Measurements from ENCODE around the gene TRIM69.
"Not testable (repeated sequence)": the region's sequence is repeated elsewhere in the genome, so short reads cannot be mapped to it uniquely, and the experiment has no call there.

TRIM69 gene

DNA sequence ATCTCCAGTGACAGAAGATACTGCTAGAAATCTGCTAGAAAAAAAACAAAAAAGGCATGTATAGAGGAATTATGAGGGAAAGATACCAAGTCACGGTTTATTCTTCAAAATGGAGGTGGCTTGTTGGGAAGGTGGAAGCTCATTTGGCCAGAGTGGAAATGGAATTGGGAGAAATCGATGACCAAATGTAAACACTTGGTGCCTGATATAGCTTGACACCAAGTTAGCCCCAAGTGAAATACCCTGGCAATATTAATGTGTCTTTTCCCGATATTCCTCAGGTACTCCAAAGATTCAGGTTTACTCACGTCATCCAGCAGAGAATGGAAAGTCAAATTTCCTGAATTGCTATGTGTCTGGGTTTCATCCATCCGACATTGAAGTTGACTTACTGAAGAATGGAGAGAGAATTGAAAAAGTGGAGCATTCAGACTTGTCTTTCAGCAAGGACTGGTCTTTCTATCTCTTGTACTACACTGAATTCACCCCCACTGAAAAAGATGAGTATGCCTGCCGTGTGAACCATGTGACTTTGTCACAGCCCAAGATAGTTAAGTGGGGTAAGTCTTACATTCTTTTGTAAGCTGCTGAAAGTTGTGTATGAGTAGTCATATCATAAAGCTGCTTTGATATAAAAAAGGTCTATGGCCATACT lies 21.1 kb upstream of the TRIM69 start:
- no peak for DNase-seq (ENCODE audit: extremely low spot score, insufficient read length, low read depth)
- no peak for FAIRE-seq

- DNase-seq (ENCODE audit: extremely low spot score, insufficient read length, low read depth) (no peak), FAIRE-seq (no peak)
Measured at GRCh38 chr15:44715797-44716334, 20.5 kb upstream of the TRIM69 start.

- FAIRE-seq (no peak), DNase-seq (ENCODE audit: extremely low spot score, insufficient read length, low read depth) (no peak)
Measured at GRCh38 chr15:44716983-44717602, 19.2 kb upstream of the TRIM69 start.

GRCh38 chr15:44718180-44718926 lies 18.0 kb upstream of the TRIM69 start:
- FAIRE-seq, result no peak
- DNase-seq (ENCODE audit: extremely low spot score, insufficient read length, low read depth), result no peak

DNA sequence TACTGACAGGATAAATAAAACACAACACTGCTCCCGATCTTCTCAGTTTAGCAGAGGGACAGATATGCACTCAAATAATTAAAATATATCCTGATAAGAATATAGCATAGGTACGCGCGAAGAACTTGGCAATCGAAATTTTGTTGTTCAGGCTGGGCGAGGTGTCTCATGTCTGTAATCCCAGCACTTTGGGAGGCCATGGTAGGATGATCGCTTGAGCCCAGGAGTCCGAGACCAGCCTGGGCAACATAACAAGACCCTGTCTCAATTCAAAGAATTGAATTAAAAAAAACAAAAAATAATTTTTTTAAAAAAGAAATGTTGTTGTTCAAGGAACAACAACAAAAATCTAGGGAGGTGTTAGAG lies 17.4 kb upstream of the TRIM69 start:
- FAIRE-seq, result no peak
- DNase-seq (ENCODE audit: extremely low spot score, insufficient read length, low read depth), result no peak

GRCh38 chr15:44719293-44719999 lies 16.9 kb upstream of the TRIM69 start:
- peak; percentile 94 for FAIRE-seq
- DNase-seq (ENCODE audit: extremely low spot score, insufficient read length, low read depth), result no peak

GRCh38 chr15:44720000-44720435 lies 16.3 kb upstream of the TRIM69 start:
- DNase-seq (ENCODE audit: extremely low spot score, insufficient read length, low read depth); FAIRE-seq: not testable (repeated sequence)

GRCh38 chr15:44720460-44721176 lies 15.7 kb upstream of the TRIM69 start:
- peak; percentile 24 for FAIRE-seq
- DNase-seq (ENCODE audit: extremely low spot score, insufficient read length, low read depth), result no peak

- DNase-seq (ENCODE audit: extremely low spot score, insufficient read length, low read depth) (no peak), FAIRE-seq (peak; percentile 80)
Measured at GRCh38 chr15:44722011-44722410, 14.3 kb upstream of the TRIM69 start.

GRCh38 chr15:44726136-44726535 lies 10.2 kb upstream of the TRIM69 start:
- DNase-seq (ENCODE audit: extremely low spot score, insufficient read length, low read depth), result no peak
- FAIRE-seq, result no peak

GRCh38 chr15:44726568-44727484 lies 9.5 kb upstream of the TRIM69 start:
- FAIRE-seq (peak; percentile 98), DNase-seq (ENCODE audit: extremely low spot score, insufficient read length, low read depth) (no peak)

DNA sequence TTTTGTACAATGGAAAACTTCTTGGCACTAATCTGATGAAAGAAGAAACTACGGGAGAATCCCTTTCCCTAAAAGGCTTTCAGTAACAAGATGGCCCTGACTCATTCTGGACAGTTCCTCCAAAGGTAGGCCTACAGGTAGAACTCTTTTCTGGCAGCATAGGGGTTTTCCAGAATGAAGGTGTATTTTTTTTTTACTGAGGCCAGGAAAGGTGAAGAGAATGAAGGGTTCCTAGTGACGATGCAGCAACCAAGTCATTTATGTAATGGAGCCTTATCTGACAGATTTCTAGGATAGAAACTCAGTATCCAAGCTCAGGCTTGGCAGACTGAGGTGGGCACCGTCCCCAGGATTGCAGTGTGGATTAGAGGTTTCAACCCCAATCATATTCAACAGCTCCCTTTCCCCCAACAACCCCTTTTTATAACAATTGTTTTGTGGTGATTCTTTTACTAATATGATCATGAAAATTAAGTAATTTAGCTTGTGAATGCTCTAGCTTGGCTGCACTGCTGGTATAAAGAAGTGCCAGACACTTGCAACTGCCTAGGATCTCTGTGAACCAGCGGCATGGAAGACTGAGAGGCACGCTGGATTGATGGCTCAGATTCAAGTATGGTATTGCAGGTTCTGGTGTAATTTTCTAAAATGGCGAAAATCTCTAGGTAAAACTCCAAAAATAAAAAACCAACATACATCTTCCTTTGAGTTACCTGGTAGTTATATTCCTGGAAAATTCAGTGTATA lies 8.7 kb upstream of the TRIM69 start:
- FAIRE-seq, result peak; percentile 75
- no peak for DNase-seq (ENCODE audit: extremely low spot score, insufficient read length, low read depth)

DNA sequence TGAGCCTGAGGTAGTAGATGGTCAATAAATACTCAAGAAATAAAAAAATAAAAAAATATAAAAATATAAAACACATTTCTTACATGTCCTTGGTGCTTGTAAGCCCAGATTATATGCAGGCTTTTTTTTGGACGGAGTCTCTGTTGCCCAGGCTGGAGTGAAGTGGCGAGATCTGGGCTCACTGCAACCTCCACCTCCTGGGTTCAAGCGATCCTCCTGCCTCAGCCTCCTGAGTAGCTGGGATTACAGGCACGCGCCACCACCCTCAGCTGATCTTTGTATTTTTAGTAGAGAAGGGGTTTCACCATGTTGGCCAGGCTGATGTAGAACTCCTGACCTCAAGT lies 8.1 kb upstream of the TRIM69 start:
- DNase-seq (ENCODE audit: extremely low spot score, insufficient read length, low read depth); FAIRE-seq: not testable (repeated sequence)

DNA sequence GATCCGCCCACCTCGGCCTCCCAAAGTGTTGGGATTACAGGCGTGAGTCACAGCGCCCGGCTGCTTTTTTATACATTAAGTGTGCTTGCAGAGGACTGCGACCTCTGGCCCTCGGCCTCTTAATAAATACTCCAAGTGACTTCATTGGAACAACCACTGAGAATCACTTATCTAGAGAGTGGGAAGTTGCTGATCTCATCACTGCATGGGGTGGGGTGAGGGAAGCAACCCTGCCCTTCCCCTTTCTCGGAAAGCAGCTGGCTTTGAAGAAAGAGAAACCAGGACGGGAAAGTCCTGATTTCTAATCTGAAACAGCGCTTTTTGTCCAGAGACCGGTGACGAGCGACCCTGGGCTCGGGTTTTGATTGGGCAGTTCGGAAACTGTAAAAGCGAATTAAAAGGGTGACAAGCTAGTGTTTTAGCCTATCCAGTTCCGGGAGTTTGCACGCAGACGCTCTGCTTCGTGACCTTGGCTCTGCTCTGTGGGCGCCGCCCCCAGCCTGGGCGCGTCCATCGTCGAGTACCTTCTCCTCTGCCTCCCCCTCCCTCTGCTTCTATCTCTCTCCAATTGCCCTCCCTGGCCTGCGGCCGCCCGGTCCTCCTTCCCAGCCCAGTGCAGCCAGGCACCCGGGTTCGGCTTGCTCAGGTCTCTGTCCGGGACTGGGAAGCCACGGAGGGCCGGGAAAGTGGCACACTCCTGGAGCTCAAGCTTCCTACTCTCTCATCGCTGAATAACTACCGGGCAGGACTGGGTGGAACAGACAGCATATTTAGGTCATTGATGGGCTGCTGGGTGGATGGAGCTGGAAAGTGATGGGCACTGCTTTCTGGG lies 7.5 kb upstream of the TRIM69 start:
- DNase-seq (ENCODE audit: extremely low spot score, insufficient read length, low read depth) (peak; percentile 49), FAIRE-seq (peak; percentile 99)

DNA sequence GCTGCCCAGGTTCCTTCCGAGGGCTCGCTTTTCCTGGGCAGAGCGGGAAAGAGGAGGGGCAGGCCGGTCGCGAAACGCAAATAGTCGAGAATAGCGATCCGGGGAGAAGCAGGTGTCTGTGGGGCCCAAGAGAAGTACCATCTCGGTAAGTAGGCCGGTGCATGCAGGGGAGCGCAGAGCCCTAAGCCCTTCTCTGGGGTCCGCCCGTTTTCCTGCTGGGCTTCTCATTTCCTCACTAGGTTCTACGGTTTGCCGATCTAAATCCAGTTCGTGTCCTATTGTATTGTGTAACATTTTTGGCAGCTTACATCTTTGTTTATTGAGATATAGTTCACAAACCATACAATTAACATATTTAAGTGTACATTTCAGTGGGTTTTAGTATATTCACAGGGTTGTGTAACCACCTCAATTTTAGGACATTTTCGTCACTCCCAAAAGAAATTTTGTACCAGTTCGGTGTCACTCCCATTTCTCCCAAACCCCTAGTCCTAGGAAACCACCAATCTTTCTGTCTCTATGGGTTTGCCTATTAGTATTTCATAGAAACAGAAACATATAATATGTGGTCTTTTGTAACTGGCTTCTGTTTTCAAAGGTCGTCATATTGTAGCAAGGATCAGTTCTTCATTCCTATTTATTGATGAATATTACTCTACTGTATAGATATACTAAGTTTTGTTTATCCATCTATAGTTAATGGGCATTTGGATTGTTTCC lies 6.8 kb upstream of the TRIM69 start:
- DNase-seq (ENCODE audit: extremely low spot score, insufficient read length, low read depth) (no peak), FAIRE-seq (no peak)

GRCh38 chr15:44734839-44735481 lies 1.4 kb upstream of the TRIM69 start:
- DNase-seq (ENCODE audit: extremely low spot score, insufficient read length, low read depth) (no peak), FAIRE-seq (peak; percentile 9)
